HG02970 (cell line): ENCODE measurements around the gene PER1.
A peak's percentile ranks its signal among the peaks of the same experiment; 100 is the strongest.
"Not testable (repeated sequence)": the region's sequence is repeated elsewhere in the genome, so short reads cannot be mapped to it uniquely, and the experiment has no call there.

Experiments used
- ATAC-seq: cut with Tn5 transposase; IDR thresholded peaks from one replicate; pipeline ENCODE4 v1.9.1; 2021; ENCODE audit warnings: mild to moderate bottlenecking, moderate library complexity, moderate number of reproducible peaks; ENCODE audit not compliant: unreplicated experiment, low FRiP score

Gene PER1

GRCh38 chr17:8173056-8173870, 21.1 kb upstream of the PER1 start:
- ATAC-seq = peak; percentile 70

- not testable (repeated sequence) for ATAC-seq
Measured at GRCh38 chr17:8170186-8170585, 18.0 kb upstream of the PER1 start.

- ATAC-seq = no peak
Measured at GRCh38 chr17:8167526-8167925, 15.3 kb upstream of the PER1 start.

- ATAC-seq = no peak
Measured at GRCh38 chr17:8166731-8167130, 14.5 kb upstream of the PER1 start.

GRCh38 chr17:8164815-8165131, 12.6 kb upstream of the PER1 start:
- no peak for ATAC-seq

- ATAC-seq = no peak
Measured at GRCh38 chr17:8163978-8164814, 12.0 kb upstream of the PER1 start.

GRCh38 chr17:8162997-8163977, 11.1 kb upstream of the PER1 start:
- ATAC-seq = no peak

- ATAC-seq = no peak
Measured at GRCh38 chr17:8162233-8162996, 10.2 kb upstream of the PER1 start, which contains the start of gene VAMP2. TSS of gene VAMP2 (minus strand) at chr17:8162948. CDS start at chr17:8162879, 69 bp downstream.

- no peak for ATAC-seq
Measured at GRCh38 chr17:8161289-8162232, 9.4 kb upstream of the PER1 start.

- no peak for ATAC-seq
Measured at GRCh38 chr17:8160741-8161221, 8.6 kb upstream of the PER1 start.

- ATAC-seq = no peak
Measured at GRCh38 chr17:8160224-8160577, 8.0 kb upstream of the PER1 start.

GRCh38 chr17:8159459-8160223, 7.4 kb upstream of the PER1 start:
- ATAC-seq = no peak

GRCh38 chr17:8159032-8159400, 6.8 kb upstream of the PER1 start:
- ATAC-seq = no peak

GRCh38 chr17:8158267-8159031, 6.2 kb upstream of the PER1 start:
- no peak for ATAC-seq

GRCh38 chr17:8156246-8156992, 4.2 kb upstream of the PER1 start:
- ATAC-seq = peak; percentile 76

GRCh38 chr17:8155996-8156245, 3.7 kb upstream of the PER1 start:
- ATAC-seq = no peak
